ENCODE measurements around the gene EGFR.

- TF ChIP-seq CTCF (conservative IDR thresholded peaks at IDR 0.05; ENCODE audit: low read length) (no peak), EZH2phosphoT487 (IDR thresholded peaks at IDR 0.05; ENCODE audit: borderline replicate concordance) (no peak)
Observed at GRCh38 chr7:55240418-55241142, 221.8 kb downstream of the EGFR start.

All from Loucy (cell line).